NB4 (cell line): ENCODE data around the gene CCDC159.
A peak's percentile ranks its signal among the peaks of the same experiment; 100 is the strongest.
"Not testable (repeated sequence)": the region's sequence is repeated elsewhere in the genome, so short reads cannot be mapped to it uniquely, and the experiment has no call there.

Experiments
- DNase-seq: peaks from one replicate; pipeline ENCODE4 v3.0.0; 2010; ENCODE audit warnings: low read depth
- H3K4me3 ChIP-seq: one replicate; pipeline ENCODE4 v1.5.1; 2011; ENCODE audit warnings: mild to moderate bottlenecking, low read depth, low read length, moderate library complexity
- CTCF ChIP-seq: IDR thresholded peaks from one replicate; pipeline ENCODE4 v1.5.1; 2012; ENCODE audit warnings: low read depth, low read length
- MAX ChIP-seq: IDR thresholded peaks from 2 replicates; pipeline ENCODE4 v1.6.1; 2011; ENCODE audit warnings: low read depth, low read length
- MYC ChIP-seq: IDR thresholded peaks from 2 replicates; pipeline ENCODE4 v1.6.1; 2011; ENCODE audit warnings: low read depth, low read length
- POLR2A ChIP-seq: IDR thresholded peaks from 2 replicates; pipeline ENCODE4 v1.6.1; 2011; ENCODE audit warnings: mild to moderate bottlenecking; ENCODE audit not compliant: insufficient read length; ENCODE audit errors: extremely low read depth

Gene CCDC159

DNA sequence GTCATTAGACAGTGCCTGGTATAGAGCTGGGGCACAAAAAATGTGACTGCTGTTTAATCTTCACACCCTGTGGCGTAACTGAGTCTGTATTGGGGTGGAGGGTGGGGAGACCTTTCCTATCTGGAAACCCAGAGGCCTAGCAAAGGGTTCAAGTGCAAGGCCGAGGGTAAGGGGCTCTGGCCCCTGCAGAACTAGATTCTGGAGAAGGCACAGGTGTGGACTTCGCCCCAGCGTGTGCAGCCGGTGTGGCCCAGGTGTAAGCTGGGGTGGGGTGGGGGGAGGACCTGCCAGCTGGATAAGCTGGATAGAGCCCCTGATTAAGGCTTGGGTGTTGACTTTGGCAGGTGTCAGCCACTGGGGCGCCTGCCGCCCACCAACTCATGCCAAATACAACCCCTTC, 8.2 kb upstream of the CCDC159 start:
- TF ChIP-seq MYC (no peak), POLR2A (no peak), MAX (no peak), CTCF (no peak)
- DNase-seq = no peak
- peak overlapping the region; percentile 46 for H3K4me3 ChIP-seq

GRCh38 chr19:11338569-11339253, 7.6 kb upstream of the CCDC159 start:
- DNase-seq = no peak
- TF ChIP-seq MYC (no peak), MAX (no peak), POLR2A (no peak), CTCF (no peak)
- H3K4me3 ChIP-seq = peak overlapping the region; percentile 46

DNA sequence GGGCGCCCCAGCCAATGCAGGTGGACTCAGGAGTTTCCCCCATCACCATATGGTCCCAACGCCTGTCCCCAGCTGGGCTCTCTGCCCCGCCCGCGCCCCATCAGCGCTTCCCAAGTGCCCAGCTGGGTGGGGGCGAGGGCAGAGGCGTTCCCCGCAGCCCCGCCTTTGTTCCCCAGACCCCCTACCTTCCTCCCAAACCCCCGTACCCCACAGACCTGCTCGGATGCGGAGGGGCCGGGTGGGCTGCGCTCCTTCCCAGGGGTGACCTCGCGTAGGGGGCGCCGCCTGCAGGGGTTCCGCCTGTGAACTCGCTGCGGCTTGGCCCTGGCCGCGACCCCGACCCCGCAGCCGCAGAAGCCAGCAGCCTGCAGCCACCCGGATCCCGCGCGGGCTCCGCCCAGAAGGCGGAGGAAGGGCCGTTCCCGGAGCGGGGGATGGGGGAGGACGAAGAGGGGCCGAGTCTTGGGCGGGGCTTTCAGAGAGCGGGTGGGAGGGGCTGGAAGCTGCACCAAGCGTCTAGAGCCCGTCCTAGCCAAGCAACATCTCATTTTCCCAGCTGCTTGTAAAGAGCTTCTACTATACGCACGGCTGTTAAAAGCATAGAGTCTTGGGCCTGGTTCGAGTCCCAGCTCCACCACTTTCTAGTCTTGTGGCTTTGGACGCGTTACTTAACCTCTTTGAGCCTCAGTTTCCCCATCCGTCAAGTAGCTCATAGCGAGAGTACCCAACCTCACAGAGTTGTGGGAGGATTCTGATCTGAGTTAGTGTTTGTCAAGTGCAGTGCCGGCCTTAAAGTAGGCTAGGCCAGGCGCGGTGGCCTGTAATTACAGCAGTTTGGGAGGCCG, 6.8 kb upstream of the CCDC159 start, which contains the start of gene RAB3D:
Gene RAB3D (minus strand): TSS at position 404 of the 845 bp plus-strand sequence. CDS start 2,258 bp downstream, outside the sequence.
- TF ChIP-seq MYC (no peak), CTCF (no peak), POLR2A (peak; percentile 50), MAX (no peak)
- peak within 1 kb of the TSS; percentile 46 for H3K4me3 ChIP-seq
- DNase-seq = peak; percentile 93

DNA sequence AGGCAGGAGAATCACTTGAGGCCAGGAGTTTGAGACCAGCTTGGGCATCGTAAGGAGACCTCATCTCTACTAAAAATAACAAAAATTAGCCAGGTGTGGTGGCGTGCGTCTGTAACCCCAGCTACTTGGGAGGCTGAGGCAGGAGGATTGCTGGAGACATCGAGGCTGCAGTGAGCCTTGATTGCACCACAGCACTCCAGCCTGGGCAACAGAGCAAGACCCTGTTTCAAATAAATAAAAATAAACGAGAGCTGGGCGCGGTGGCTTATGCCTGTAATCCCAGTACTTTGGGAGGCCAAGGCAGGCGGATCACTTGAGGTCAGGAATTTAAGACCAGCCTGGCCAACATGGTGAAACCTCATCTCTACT, 6.2 kb upstream of the CCDC159 start:
- DNase-seq = not testable (repeated sequence)
- peak overlapping the region; percentile 44 for H3K4me3 ChIP-seq

DNA sequence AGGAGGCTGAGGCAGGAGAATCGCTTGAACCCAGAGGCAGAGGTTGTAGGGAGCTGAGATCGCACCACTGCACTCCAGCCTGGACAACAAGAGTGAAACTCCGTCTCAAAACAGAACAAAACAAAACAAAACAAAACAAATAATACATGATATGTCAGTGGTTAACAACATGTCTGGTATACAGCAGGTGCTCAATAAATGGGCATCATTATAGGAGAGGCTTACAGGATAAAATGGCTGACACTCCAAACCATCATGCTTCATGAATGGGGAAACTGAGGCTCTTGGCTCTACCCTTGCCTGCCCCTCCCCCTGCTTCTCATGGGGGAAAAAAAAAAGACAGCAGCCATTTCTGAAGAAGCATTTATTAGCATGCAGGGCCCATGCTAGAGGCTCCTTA, 3.9 kb upstream of the CCDC159 start:
- no peak overlapping the region for H3K4me3 ChIP-seq
- TF ChIP-seq CTCF = no peak
- TF ChIP-seq MAX = no peak
- TF ChIP-seq POLR2A = no peak
- TF ChIP-seq MYC = no peak
- DNase-seq = no peak

- TF ChIP-seq MAX = no peak
- TF ChIP-seq POLR2A = no peak
- no peak for TF ChIP-seq CTCF
- no peak for TF ChIP-seq MYC
- DNase-seq = no peak
- peak overlapping the region; percentile 84 for H3K4me3 ChIP-seq
Measured at GRCh38 chr19:11345122-11345803, 1.1 kb upstream of the CCDC159 start.
